ENCODE data around the gene RCC2.

GRCh38 chr1:17441993-17442357 is 2.5 kb upstream of the RCC2 start:
- TF ChIP-seq BCL3 (IDR thresholded peaks at IDR 0.05) (no peak), NPAS2 (CRISPR knock-in tag; IDR thresholded peaks at IDR 0.05; ENCODE audit: borderline replicate concordance) (no peak), CTCF (IDR thresholded peaks at IDR 0.05) (no peak), EP300 (IDR thresholded peaks at IDR 0.05) (no peak), MAX (IDR thresholded peaks at IDR 0.05) (no peak), REST (IDR thresholded peaks at IDR 0.05) (no peak)
